H9 (cell line): ENCODE measurements around the gene TSPEAR. TPM values are rescaled to one million over a fixed set of nuclear protein-coding genes. Genes with fewer than 3 reads are reported as not detected.

ENCODE experiments used
- DNase-seq: peaks from one replicate; pipeline ENCODE4 v3.0.0-alpha.2; 2017
- H2AFZ ChIP-seq: one replicate; pipeline ENCODE4 v1.6.1; 2013; ENCODE audit warnings: mild to moderate bottlenecking, low read length, control low read depth, moderate library complexity
- H2AK5ac ChIP-seq: 2 replicates; pipeline ENCODE4 v1.6.1; 2013; ENCODE audit warnings: low read length, control low read depth, mixed read lengths; ENCODE audit not compliant: insufficient read length
- H2BK120ac ChIP-seq: one replicate; pipeline ENCODE4 v1.6.1; 2013; ENCODE audit warnings: low read depth, mild to moderate bottlenecking, low read length, control low read depth, inconsistent platforms; ENCODE audit not compliant: poor library complexity, severe bottlenecking
- H2BK12ac ChIP-seq: 2 replicates; pipeline ENCODE4 v1.6.1; 2013; ENCODE audit warnings: low read length, control low read depth, mixed read lengths, low read depth; ENCODE audit not compliant: insufficient read length
- H2BK15ac ChIP-seq: 2 replicates; pipeline ENCODE4 v1.6.1; 2013; ENCODE audit warnings: low read depth, low read length, control low read depth
- H2BK20ac ChIP-seq: one replicate; pipeline ENCODE4 v1.6.1; 2013; ENCODE audit warnings: low read depth, mild to moderate bottlenecking, low read length, control low read depth, inconsistent platforms; ENCODE audit not compliant: poor library complexity, severe bottlenecking
- H2BK5ac ChIP-seq: 2 replicates; pipeline ENCODE4 v1.6.1; 2013; ENCODE audit warnings: low read length, control low read depth, mixed read lengths; ENCODE audit not compliant: insufficient read length
- H3K14ac ChIP-seq: 2 replicates; pipeline ENCODE4 v1.6.1; 2013; ENCODE audit warnings: low read length, control low read depth; ENCODE audit not compliant: insufficient read depth
- H3K18ac ChIP-seq: 2 replicates; pipeline ENCODE4 v1.6.1; 2013; ENCODE audit warnings: low read depth, mild to moderate bottlenecking, mixed read lengths, low read length, control low read depth; ENCODE audit not compliant: insufficient read length
- H3K23ac ChIP-seq: 2 replicates; pipeline ENCODE4 v1.6.1; 2013; ENCODE audit warnings: low read length, control low read depth, mixed read lengths, low read depth; ENCODE audit not compliant: insufficient read length
- H3K23me2 ChIP-seq: 2 replicates; pipeline ENCODE4 v1.6.1; 2013; ENCODE audit warnings: low read depth, mild to moderate bottlenecking, mixed read lengths, low read length, control low read depth; ENCODE audit not compliant: insufficient read length, poor library complexity, severe bottlenecking
- H3K27ac ChIP-seq: 2 replicates; pipeline ENCODE4 v1.5.1; 2013; ENCODE audit warnings: low read length, control low read depth, mixed read lengths, low read depth; ENCODE audit not compliant: insufficient read length
- H3K27me3 ChIP-seq: 2 replicates; pipeline ENCODE4 v1.6.1; 2013; ENCODE audit warnings: low read length, control low read depth, inconsistent platforms; ENCODE audit not compliant: insufficient read depth
- H3K4ac ChIP-seq: 2 replicates; pipeline ENCODE4 v1.6.1; 2013; ENCODE audit warnings: low read depth, mild to moderate bottlenecking, control low read depth, inconsistent platforms, low read length, moderate library complexity
- H3K4me1 ChIP-seq: 2 replicates; pipeline ENCODE4 v1.6.1; 2013; ENCODE audit warnings: low read length, control low read depth, inconsistent platforms; ENCODE audit not compliant: insufficient read depth
- H3K4me2 ChIP-seq: 2 replicates; pipeline ENCODE4 v1.6.1; 2013; ENCODE audit warnings: low read length, control low read depth, mixed read lengths; ENCODE audit not compliant: insufficient read length, insufficient read depth
- H3K56ac ChIP-seq: 2 replicates; pipeline ENCODE4 v1.6.1; 2013; ENCODE audit warnings: low read depth, mild to moderate bottlenecking, mixed read lengths, low read length, control low read depth; ENCODE audit not compliant: insufficient read length
- H3K79me1 ChIP-seq: 2 replicates; pipeline ENCODE4 v1.6.1; 2013; ENCODE audit warnings: low read depth, mild to moderate bottlenecking, moderate library complexity, low read length, control low read depth, inconsistent platforms; ENCODE audit not compliant: insufficient read depth, poor library complexity, severe bottlenecking
- H3K79me2 ChIP-seq: 2 replicates; pipeline ENCODE4 v1.6.1; 2013; ENCODE audit warnings: low read length, control low read depth, inconsistent platforms; ENCODE audit not compliant: insufficient read depth
- H3K9ac ChIP-seq: 2 replicates; pipeline ENCODE4 v1.6.1; 2013; ENCODE audit warnings: low read length, control low read depth, mixed read lengths; ENCODE audit not compliant: insufficient read length; ENCODE audit errors: extremely low read depth
- H3K9me3 ChIP-seq: one replicate; pipeline ENCODE4 v1.6.1; 2013; ENCODE audit warnings: low read depth, low read length, inconsistent platforms; ENCODE audit not compliant: control insufficient read depth
- H3T11ph ChIP-seq: one replicate; pipeline ENCODE4 v1.6.1; 2013; ENCODE audit warnings: mild to moderate bottlenecking, low read length, control low read depth, inconsistent platforms
- H4K20me1 ChIP-seq: one replicate; pipeline ENCODE4 v1.6.1; 2013; ENCODE audit not compliant: control insufficient read depth, insufficient read length, insufficient read depth
- H4K5ac ChIP-seq: 2 replicates; pipeline ENCODE4 v1.6.1; 2013; ENCODE audit warnings: low read depth, mild to moderate bottlenecking, mixed read lengths, low read length, control low read depth; ENCODE audit not compliant: insufficient read length
- H4K8ac ChIP-seq: replicated peaks from 2 replicates; pipeline ENCODE4 v1.6.1; 2013; ENCODE audit warnings: low read length, control low read depth, mixed read lengths, low read depth; ENCODE audit not compliant: insufficient read length
- H4K91ac ChIP-seq: 2 replicates; pipeline ENCODE4 v1.6.1; 2013; ENCODE audit warnings: low read depth, mild to moderate bottlenecking, moderate library complexity, mixed read lengths, low read length, control low read depth; ENCODE audit not compliant: insufficient read length
- H3K27ac Mint-ChIP-seq, 3 experiments: 2 replicates in 2 of 3; 3 replicates in 1 of 3; pipeline ENCODE4 v1.8.0; 2020 to 2021; ENCODE audit warnings: mixed read lengths in 3 of 3, mild to moderate bottlenecking in 1 of 3, moderate library complexity in 1 of 3
- H3K27me3 Mint-ChIP-seq: 2 replicates; pipeline ENCODE4 v1.8.0; 2021; ENCODE audit warnings: low read depth, mild to moderate bottlenecking, moderate library complexity, mixed read lengths
- H3K36me3 Mint-ChIP-seq, 3 experiments: 2 replicates in 2 of 3; 3 replicates in 1 of 3; pipeline ENCODE4 v1.8.0; 2020 to 2021; ENCODE audit warnings: low read depth in 3 of 3, mixed read lengths in 3 of 3; ENCODE audit not compliant: insufficient read depth in 1 of 3
- H3K4me1 Mint-ChIP-seq, 2 experiments: 2 replicates each; pipeline ENCODE4 v1.8.0; 2020; ENCODE audit warnings: mixed read lengths in 2 of 2
- H3K4me3 Mint-ChIP-seq, 2 experiments: 2 replicates in 1 of 2; 3 replicates in 1 of 2; pipeline ENCODE4 v1.8.0; 2020 to 2021; ENCODE audit warnings: mild to moderate bottlenecking in 2 of 2, mixed read lengths in 2 of 2, moderate library complexity in 1 of 2
- H3K9me3 Mint-ChIP-seq, 2 experiments: 2 replicates in 1 of 2; 3 replicates in 1 of 2; pipeline ENCODE4 v1.8.0; 2020; ENCODE audit warnings: mild to moderate bottlenecking in 2 of 2, mixed read lengths in 2 of 2, moderate library complexity in 1 of 2
- CTCF ChIP-seq: fragments of 200-600 bp; sonication (generic); conservative IDR thresholded peaks from 3 replicates; pipeline ENCODE4 v1.8.0; 2021; ENCODE audit warnings: antibody characterized with exemption, mild to moderate bottlenecking
- WGBS: extraction: QIAGEN DNeasy Blood & Tissue Kit; methylation state at CpG from one replicate; pipeline ENCODE4 v1.1.7; 2013; ENCODE audit warnings: missing lambda C conversion rate, low lambda C conversion rate, mixed read lengths; ENCODE audit not compliant: insufficient read length; ENCODE audit errors: extremely low coverage; 5-methylcytosine and 5-hydroxymethylcytosine counted together
- total RNA-seq: library from RNA; stranded (reverse); gene quantifications from 2 replicates; pipeline ENCODE4 v1.2.1, GENCODE V29; 2021

TSPEAR gene
- total RNA-seq, 1 experiment from 2014 or later: 1.3 TPM

DNA sequence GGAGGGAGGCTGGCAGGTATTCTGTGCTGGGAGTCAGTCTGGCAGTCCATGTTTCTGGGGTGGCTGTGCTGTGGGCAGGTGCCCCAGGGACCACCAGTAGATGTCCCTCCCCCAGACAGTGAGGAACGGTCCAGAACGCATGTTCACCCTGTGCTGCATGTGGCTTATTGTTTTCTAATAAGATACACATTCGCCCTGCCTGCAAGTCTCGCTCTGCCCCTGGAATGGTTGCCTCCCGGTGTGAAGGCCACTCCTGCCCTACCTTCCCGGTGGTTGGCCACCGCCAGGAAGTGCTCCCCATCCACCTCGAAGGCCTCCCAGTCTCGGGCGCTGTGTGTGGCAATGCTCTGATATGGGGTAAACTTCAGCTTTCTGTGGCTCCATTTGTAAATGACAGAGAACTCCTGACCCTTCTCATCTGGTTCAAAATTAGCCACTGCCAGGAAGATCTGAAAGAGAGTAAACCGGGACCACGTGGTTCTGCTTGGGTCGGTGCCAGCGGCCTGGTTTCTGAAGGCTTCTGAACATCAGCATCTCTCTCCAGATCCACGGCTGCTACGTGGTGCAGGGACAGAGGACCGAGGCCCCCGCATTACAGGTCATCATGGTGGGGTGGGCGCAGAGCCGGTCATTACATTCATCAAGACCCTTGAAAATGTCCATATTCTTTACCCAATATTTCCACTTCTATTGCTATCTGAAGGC lies 185.8 kb downstream of the TSPEAR start:
- TF ChIP-seq CTCF: no peak
- Mint-ChIP-seq H3K27me3 (peaks cover 7% of the 10 kb centered on the region), H3K4me3 (no peak overlapping the region), H3K4me1 (0 out of 4 replicates have a peak, but pooled peaks cover 0 to under 1% of the 10 kb centered on the region in 2 experiments), H3K36me3 (no peaks in the 10 kb centered on the region), H3K27ac (no peak overlapping the region), H3K9me3 (no peaks in the 10 kb centered on the region)
- Histone ChIP-seq H2BK5ac (no peak overlapping the region), H3K9ac (no peak overlapping the region), H2BK15ac (no peak overlapping the region), H3K4me1 (no peaks in the 10 kb centered on the region), H3K79me1 (no peaks in the 10 kb centered on the region), H3K4ac (no peak overlapping the region), H4K8ac (no peak overlapping the region), H3K9me3 (no peaks in the 10 kb centered on the region), H2BK20ac (no peak overlapping the region), H4K20me1 (no peaks in the 10 kb centered on the region), H3K56ac (no peak overlapping the region), H3K79me2 (no peaks in the 10 kb centered on the region), H3T11ph (no peak overlapping the region), H3K27me3 (no peaks in the 10 kb centered on the region), H2BK12ac (no peak overlapping the region), H3K4me2 (no peak overlapping the region), H3K23me2 (no peaks in the 10 kb centered on the region), H3K23ac (no peak overlapping the region), H3K14ac (no peak overlapping the region), H3K18ac (no peak overlapping the region), H2AK5ac (no peak overlapping the region), H2AFZ (no peak overlapping the region), H3K27ac (no peak overlapping the region), H4K5ac (no peak overlapping the region), H2BK120ac (no peak overlapping the region), H4K91ac (no peak overlapping the region)
- peak; percentile 27 for DNase-seq
- WGBS: no CpG with 5 or more reads among the region's 20 CpGs
